H7 (cell line): ENCODE results near the gene TMPRSS3. TPM values are rescaled to one million over a fixed set of nuclear protein-coding genes. Genes with fewer than 3 reads are reported as not detected.

Source experiments
- DNase-seq: peaks from one replicate; pipeline ENCODE4 v3.0.0; 2012
- H3K27me3 ChIP-seq: 2 replicates; pipeline ENCODE4 v1.6.0; 2011; ENCODE audit warnings: mild to moderate bottlenecking, low read length; ENCODE audit not compliant: control insufficient read depth, insufficient read depth
- H3K36me3 ChIP-seq: replicated peaks from 2 replicates; pipeline ENCODE4 v1.5.1; 2011; ENCODE audit warnings: low read length; ENCODE audit not compliant: control insufficient read depth, insufficient read depth
- H3K4me3 ChIP-seq: 2 replicates; pipeline ENCODE4 v1.5.1; 2011; ENCODE audit warnings: low read depth, mild to moderate bottlenecking, control low read depth, low read length, moderate library complexity; ENCODE audit not compliant: insufficient read depth
- total RNA-seq: library from RNA; depleted of rRNA; stranded (reverse); fragments of >200 nt; shearing (Covaris generic); gene quantifications from 2 replicates; pipeline ENCODE4 v1.2.3, GENCODE V29; 2014; rRNA removed

TMPRSS3 gene
- not detected in 2 replicates for total RNA-seq

GRCh38 chr21:42395905-42396651 lies at the start of gene TMPRSS3:
Gene TMPRSS3, minus strand, starts transcription at chr21:42396052. Its CDS starts 635 bp downstream, at chr21:42395417.
- Histone ChIP-seq H3K36me3 (no peaks in the 10 kb centered on the region), H3K27me3 (no peaks in the 10 kb centered on the region), H3K4me3 (no peak within 1 kb of the TSS)
- no peak for DNase-seq

GRCh38 chr21:42445311-42445710 lies 49.5 kb upstream of the TMPRSS3 start:
- H3K4me3 ChIP-seq: no peak overlapping the region
- DNase-seq: no peak
- no peaks in the 10 kb centered on the region for H3K36me3 ChIP-seq
- H3K27me3 ChIP-seq: no peaks in the 10 kb centered on the region

GRCh38 chr21:42444745-42445059 lies 48.9 kb upstream of the TMPRSS3 start:
- Histone ChIP-seq H3K36me3 (no peaks in the 10 kb centered on the region), H3K27me3 (no peaks in the 10 kb centered on the region), H3K4me3 (no peak overlapping the region)
- no peak for DNase-seq

- Histone ChIP-seq H3K4me3 (no peak overlapping the region), H3K27me3 (no peaks in the 10 kb centered on the region), H3K36me3 (no peaks in the 10 kb centered on the region)
- DNase-seq: peak; percentile 53
Observed at GRCh38 chr21:42443876-42444744, 48.3 kb upstream of the TMPRSS3 start.

- DNase-seq: no peak
- no peaks in the 10 kb centered on the region for H3K27me3 ChIP-seq
- H3K4me3 ChIP-seq: no peak overlapping the region
- H3K36me3 ChIP-seq: no peaks in the 10 kb centered on the region
Observed at GRCh38 chr21:42443181-42443785, 47.4 kb upstream of the TMPRSS3 start.

- no peak for DNase-seq
- Histone ChIP-seq H3K4me3 (no peak overlapping the region), H3K36me3 (no peaks in the 10 kb centered on the region), H3K27me3 (no peaks in the 10 kb centered on the region)
Observed at GRCh38 chr21:42441963-42442362, 46.1 kb upstream of the TMPRSS3 start.

- Histone ChIP-seq H3K27me3 (no peaks in the 10 kb centered on the region), H3K4me3 (no peak overlapping the region), H3K36me3 (no peaks in the 10 kb centered on the region)
- DNase-seq: no peak
Observed at GRCh38 chr21:42440187-42440792, 44.4 kb upstream of the TMPRSS3 start.

GRCh38 chr21:42439284-42440186 lies 43.7 kb upstream of the TMPRSS3 start:
- Histone ChIP-seq H3K36me3 (no peaks in the 10 kb centered on the region), H3K27me3 (no peaks in the 10 kb centered on the region), H3K4me3 (no peak overlapping the region)
- DNase-seq: no peak

- DNase-seq: no peak
- Histone ChIP-seq H3K36me3 (no peaks in the 10 kb centered on the region), H3K4me3 (no peak overlapping the region), H3K27me3 (no peaks in the 10 kb centered on the region)
Observed at GRCh38 chr21:42438316-42439205, 42.7 kb upstream of the TMPRSS3 start.

- H3K36me3 ChIP-seq: no peaks in the 10 kb centered on the region
- peak; percentile 68 for DNase-seq
- no peak overlapping the region for H3K4me3 ChIP-seq
- no peaks in the 10 kb centered on the region for H3K27me3 ChIP-seq
Observed at GRCh38 chr21:42437786-42438185, 41.9 kb upstream of the TMPRSS3 start.

GRCh38 chr21:42436914-42437313 lies 41.1 kb upstream of the TMPRSS3 start:
- Histone ChIP-seq H3K4me3 (no peak overlapping the region), H3K27me3 (no peaks in the 10 kb centered on the region), H3K36me3 (no peaks in the 10 kb centered on the region)
- DNase-seq: no peak

- Histone ChIP-seq H3K36me3 (no peaks in the 10 kb centered on the region), H3K27me3 (no peaks in the 10 kb centered on the region), H3K4me3 (no peak overlapping the region)
- DNase-seq: no peak
Observed at GRCh38 chr21:42435833-42436232, 40.0 kb upstream of the TMPRSS3 start.

GRCh38 chr21:42435401-42435800 lies 39.5 kb upstream of the TMPRSS3 start:
- no peaks in the 10 kb centered on the region for H3K27me3 ChIP-seq
- DNase-seq: no peak
- no peaks in the 10 kb centered on the region for H3K36me3 ChIP-seq
- no peak overlapping the region for H3K4me3 ChIP-seq
